Urinary bladder (tissue), 4 donors: ENCODE measurements around the gene SUMO4. TPM values are rescaled to one million over a fixed set of nuclear protein-coding genes. Genes with fewer than 3 reads are reported as not detected.
"Not testable (repeated sequence)": the region's sequence is repeated elsewhere in the genome, so short reads cannot be mapped to it uniquely, and the experiment has no call there.

Source experiments
- DNase-seq: peaks from one replicate; pipeline ENCODE4 v3.0.0-alpha.2; 2015; ENCODE audit errors: extremely low spot score
- H3K27ac ChIP-seq: one replicate; pipeline ENCODE4 v1.5.1; 2013; ENCODE audit warnings: low read depth, mild to moderate bottlenecking, moderate library complexity
- H3K36me3 ChIP-seq: one replicate; pipeline ENCODE4 v1.6.1; 2013; ENCODE audit warnings: mild to moderate bottlenecking, moderate library complexity; ENCODE audit not compliant: insufficient read depth
- H3K4me1 ChIP-seq: one replicate; pipeline ENCODE4 v1.6.1; 2013; ENCODE audit warnings: mild to moderate bottlenecking, moderate library complexity; ENCODE audit not compliant: insufficient read depth
- H3K4me3 ChIP-seq: one replicate; pipeline ENCODE4 v1.5.1; 2013; ENCODE audit warnings: low read depth, low read length
- WGBS: extraction: QIAGEN DNeasy Blood & Tissue Kit; methylation state at CpG from one replicate; pipeline ENCODE4 v1.1.7; 2013; 5-methylcytosine and 5-hydroxymethylcytosine counted together
- polyA plus RNA-seq: library from polyadenylated mRNA; stranded (reverse); fragments of 200-250 nt; gene quantifications from one replicate; pipeline ENCODE4 v1.2.3, GENCODE V29; 2013
- total RNA-seq: library from RNA; depleted of rRNA; stranded (reverse); fragments of >200 nt; gene quantifications from one replicate; pipeline ENCODE4 v1.2.3, GENCODE V29; 2014
- donor health status: healthy with polysubstance abuse.
- donor health status: healthy.

The SUMO4 gene
- total and polyA plus RNA-seq, 2 donors, result 14.6 TPM; not detected in 1

GRCh38 chr6:149444360-149445094 lies 44.5 kb downstream of the SUMO4 start:
- 98% methylated on average over 3 of the region's 3 CpGs for WGBS
- not testable (repeated sequence) for H3K4me3 ChIP-seq, H3K27ac ChIP-seq, H3K36me3 ChIP-seq, H3K4me1 ChIP-seq, DNase-seq

GRCh38 chr6:149445095-149445466 lies 45.0 kb downstream of the SUMO4 start:
- 86% methylated on average over 6 of the region's 6 CpGs for WGBS
- Histone ChIP-seq H3K36me3 (no peaks in the 10 kb centered on the region), H3K4me3 (no peak overlapping the region), H3K4me1 (no peaks in the 10 kb centered on the region), H3K27ac (no peak overlapping the region)
- no peak for DNase-seq

- 93% methylated on average over 7 of the region's 7 CpGs for WGBS
- H3K36me3 ChIP-seq, result no peaks in the 10 kb centered on the region
- H3K4me1 ChIP-seq, result no peaks in the 10 kb centered on the region
- no peak for DNase-seq
- no peak overlapping the region for H3K27ac ChIP-seq
- H3K4me3 ChIP-seq, result no peak overlapping the region
Observed at GRCh38 chr6:149445573-149445972, 45.5 kb downstream of the SUMO4 start.

- DNase-seq, result no peak
- Histone ChIP-seq H3K27ac (no peak overlapping the region), H3K4me3 (no peak overlapping the region), H3K36me3 (no peaks in the 10 kb centered on the region), H3K4me1 (no peaks in the 10 kb centered on the region)
- WGBS, result 93% methylated on average over 5 of the region's 5 CpGs
Observed at GRCh38 chr6:149446791-149447376, 46.8 kb downstream of the SUMO4 start.

GRCh38 chr6:149448821-149449453 lies 48.9 kb downstream of the SUMO4 start:
- Histone ChIP-seq H3K4me3 (no peak overlapping the region), H3K4me1 (no peaks in the 10 kb centered on the region), H3K36me3 (no peaks in the 10 kb centered on the region), H3K27ac (no peak overlapping the region)
- 93% methylated on average over 5 of the region's 5 CpGs for WGBS
- no peak for DNase-seq

- no peaks in the 10 kb centered on the region for H3K4me1 ChIP-seq
- H3K4me3 ChIP-seq, result peak overlapping the region; percentile 41
- 90% methylated on average over 14 of the region's 14 CpGs for WGBS
- no peak overlapping the region for H3K27ac ChIP-seq
- H3K36me3 ChIP-seq, result no peaks in the 10 kb centered on the region
- no peak for DNase-seq
Observed at GRCh38 chr6:149449831-149450678, 50.0 kb downstream of the SUMO4 start.

Other genes with a start within 250 kb of the SUMO4 start
- gene TAB2, start 82.5 kb upstream of the SUMO4 start, total RNA-seq, result 78.3 TPM
- 42.2 TPM for gene TAB2, start 82.5 kb upstream of the SUMO4 start, polyA plus RNA-seq
- 1.2 TPM for gene ZC3H12D, start 84.8 kb downstream of the SUMO4 start, total RNA-seq
- 0.42 TPM for gene ZC3H12D, start 84.8 kb downstream of the SUMO4 start, polyA plus RNA-seq
- gene PPIL4, start 145.8 kb downstream of the SUMO4 start, total RNA-seq, result 60.9 TPM
- 19.6 TPM for gene PPIL4, start 145.8 kb downstream of the SUMO4 start, polyA plus RNA-seq
- 80.8 TPM for gene GINM1, start 166.1 kb downstream of the SUMO4 start, total RNA-seq
- 73.5 TPM for gene GINM1, start 166.1 kb downstream of the SUMO4 start, polyA plus RNA-seq
- 28.8 TPM for gene KATNA1, start 248.5 kb downstream of the SUMO4 start, total RNA-seq
- 18.8 TPM for gene KATNA1, start 248.5 kb downstream of the SUMO4 start, polyA plus RNA-seq